NOMO-1 treated with DMSO at 0.1 percent for 48 hours (cell line): ENCODE data around the gene ARFGAP1.

Experiments
- DNase-seq: peaks from one replicate; lab custom pipeline; 2025; ENCODE audit not compliant: unreplicated experiment; lab: John Stamatoyannopoulos, UW

The ARFGAP1 gene

GRCh38 chr20:63306673-63307537, 34.3 kb downstream of the ARFGAP1 start:
- no peak for DNase-seq

- DNase-seq, result no peak
These were observed 35.1 kb downstream of the ARFGAP1 start for GRCh38 chr20:63307538-63308217.

- no peak for DNase-seq
These were observed 35.8 kb downstream of the ARFGAP1 start for GRCh38 chr20:63308218-63308911.

- peak; percentile 9 for DNase-seq
These were observed 36.9 kb downstream of the ARFGAP1 start for GRCh38 chr20:63309261-63310071.

- no peak for DNase-seq
These were observed 37.8 kb downstream of the ARFGAP1 start for GRCh38 chr20:63310265-63310991.

GRCh38 chr20:63311186-63311832, 38.7 kb downstream of the ARFGAP1 start:
- DNase-seq, result no peak

GRCh38 chr20:63311833-63312243, 39.2 kb downstream of the ARFGAP1 start:
- DNase-seq, result no peak

- DNase-seq, result no peak
These were observed 39.7 kb downstream of the ARFGAP1 start for GRCh38 chr20:63312273-63312672.

- no peak for DNase-seq
These were observed 40.2 kb downstream of the ARFGAP1 start for GRCh38 chr20:63312690-63313348.

- no peak for DNase-seq
These were observed 40.9 kb downstream of the ARFGAP1 start for GRCh38 chr20:63313349-63314014.

GRCh38 chr20:63314015-63314471, 41.4 kb downstream of the ARFGAP1 start:
- no peak for DNase-seq

- DNase-seq, result no peak
These were observed 42.1 kb downstream of the ARFGAP1 start for GRCh38 chr20:63314566-63315239.

GRCh38 chr20:63315240-63315689, 42.7 kb downstream of the ARFGAP1 start:
- DNase-seq, result no peak

GRCh38 chr20:63315731-63316491, 43.3 kb downstream of the ARFGAP1 start:
- DNase-seq, result no peak

GRCh38 chr20:63316502-63316921, 43.9 kb downstream of the ARFGAP1 start:
- no peak for DNase-seq

- no peak for DNase-seq
These were observed 44.4 kb downstream of the ARFGAP1 start for GRCh38 chr20:63317061-63317460.
